Astrocyte of the spinal cord (primary cell): Measurements from ENCODE around the gene POU6F1.

ENCODE experiments used
- DNase-seq: peaks from one replicate; pipeline ENCODE4 v3.0.0; 2011; ENCODE audit warnings: low read depth, low spot score
- H3K4me3 ChIP-seq: 2 replicates; pipeline ENCODE4 v1.5.1; 2011; ENCODE audit warnings: low read depth, mild to moderate bottlenecking, low read length, moderate library complexity
- in situ Hi-C: cut with HindIII; loops from 2 replicates; pipeline ENCODE4 v1.10.0; 2017; ENCODE audit warnings: low sequenced_read_pairs
- TF ChIP-seq, protein P1 (sequence below): IDR thresholded peaks from 2 replicates; pipeline ENCODE4 v1.5.1; 2012; ENCODE audit warnings: low read depth, mild to moderate bottlenecking, low read length, inconsistent platforms

Gene POU6F1

DNA sequence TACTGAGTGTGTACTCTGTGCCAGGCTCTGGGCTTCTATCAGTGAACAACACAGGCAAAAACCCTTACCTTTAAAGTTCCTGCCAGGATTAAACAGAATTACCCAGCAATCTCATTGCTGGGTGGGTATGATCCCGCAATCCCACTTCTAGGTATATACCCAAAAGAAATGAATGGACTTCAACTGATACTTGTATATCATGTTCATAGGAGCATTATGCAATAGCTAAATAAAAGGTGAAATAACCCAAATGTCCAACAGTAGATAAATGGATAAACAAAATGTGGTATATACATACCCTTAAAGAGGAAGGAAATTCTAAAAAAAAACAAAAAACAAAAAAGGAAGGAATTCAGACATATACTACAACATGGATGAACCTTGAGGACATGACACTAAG lies 35.4 kb upstream of the POU6F1 start:
- H3K4me3 ChIP-seq, result no peak overlapping the region
- TF ChIP-seq, protein P1, sequence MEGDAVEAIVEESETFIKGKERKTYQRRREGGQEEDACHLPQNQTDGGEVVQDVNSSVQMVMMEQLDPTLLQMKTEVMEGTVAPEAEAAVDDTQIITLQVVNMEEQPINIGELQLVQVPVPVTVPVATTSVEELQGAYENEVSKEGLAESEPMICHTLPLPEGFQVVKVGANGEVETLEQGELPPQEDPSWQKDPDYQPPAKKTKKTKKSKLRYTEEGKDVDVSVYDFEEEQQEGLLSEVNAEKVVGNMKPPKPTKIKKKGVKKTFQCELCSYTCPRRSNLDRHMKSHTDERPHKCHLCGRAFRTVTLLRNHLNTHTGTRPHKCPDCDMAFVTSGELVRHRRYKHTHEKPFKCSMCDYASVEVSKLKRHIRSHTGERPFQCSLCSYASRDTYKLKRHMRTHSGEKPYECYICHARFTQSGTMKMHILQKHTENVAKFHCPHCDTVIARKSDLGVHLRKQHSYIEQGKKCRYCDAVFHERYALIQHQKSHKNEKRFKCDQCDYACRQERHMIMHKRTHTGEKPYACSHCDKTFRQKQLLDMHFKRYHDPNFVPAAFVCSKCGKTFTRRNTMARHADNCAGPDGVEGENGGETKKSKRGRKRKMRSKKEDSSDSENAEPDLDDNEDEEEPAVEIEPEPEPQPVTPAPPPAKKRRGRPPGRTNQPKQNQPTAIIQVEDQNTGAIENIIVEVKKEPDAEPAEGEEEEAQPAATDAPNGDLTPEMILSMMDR, result no peak
- in situ Hi-C loops, result no loop called here
- no peak for DNase-seq

DNA sequence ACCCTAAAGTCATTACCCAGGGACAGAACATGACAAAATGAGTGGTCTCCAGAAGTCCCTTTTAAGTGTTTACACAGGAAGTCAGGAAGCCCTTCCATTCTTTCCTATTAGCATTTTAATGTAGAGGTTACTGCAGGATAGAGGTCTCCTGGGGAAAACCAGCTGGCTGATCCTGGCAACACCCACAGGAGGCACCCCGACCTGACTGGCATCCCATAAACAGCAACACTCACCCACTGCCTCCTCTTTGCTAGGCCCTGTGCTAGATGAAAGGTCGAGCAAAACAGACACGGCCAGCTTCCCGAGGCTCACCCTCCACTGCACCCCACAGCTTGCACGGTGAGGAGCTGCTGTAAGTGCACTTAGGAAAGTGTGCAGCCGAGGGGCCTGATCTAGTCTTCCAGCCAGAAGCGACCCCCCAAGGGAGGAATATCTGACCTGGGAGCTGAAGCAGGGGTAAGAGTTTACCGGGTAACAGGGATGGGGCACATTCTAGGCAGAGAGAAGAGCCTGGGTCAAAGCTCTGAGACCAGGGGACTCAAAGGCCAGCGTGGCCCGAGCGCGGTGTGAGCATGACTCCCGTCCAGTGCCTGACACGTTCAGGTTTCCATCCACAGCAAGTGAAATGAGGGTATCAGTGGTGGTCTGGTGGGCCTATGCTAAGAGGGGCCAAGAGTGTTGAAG lies 29.8 kb upstream of the POU6F1 start:
- in situ Hi-C loops, result no loop called here
- no peak for DNase-seq
- TF ChIP-seq, protein P1, result no peak
- H3K4me3 ChIP-seq, result no peak overlapping the region

DNA sequence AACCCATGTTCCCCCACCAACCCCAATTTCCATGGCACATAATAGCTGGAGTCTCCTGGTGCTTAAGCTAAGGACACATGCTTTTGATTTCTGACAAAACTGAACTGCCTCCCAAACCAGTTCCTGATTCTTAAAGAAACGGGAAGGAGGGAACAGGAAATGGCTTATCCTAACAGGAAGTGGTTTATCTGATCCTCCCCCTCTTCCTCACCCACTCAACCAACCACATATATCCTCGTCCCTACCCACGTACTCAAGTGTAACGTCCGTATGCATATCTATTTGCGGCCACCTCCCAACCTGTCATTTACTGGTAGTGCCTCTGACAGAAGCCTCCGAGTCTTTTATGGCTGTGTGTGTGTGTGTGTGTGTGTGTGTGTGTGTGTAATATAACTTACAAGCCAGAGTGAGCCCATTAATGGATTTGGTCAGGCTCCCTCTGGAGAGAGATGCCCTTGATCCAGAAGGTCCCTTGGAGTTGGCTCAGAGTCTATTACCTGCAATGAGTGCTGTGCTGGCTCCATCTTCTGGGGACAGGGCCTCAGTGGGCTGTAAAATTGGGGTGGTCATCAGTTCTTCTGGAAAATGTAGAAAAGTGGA lies 28.5 kb upstream of the POU6F1 start:
- H3K4me3 ChIP-seq, result no peak overlapping the region

DNA sequence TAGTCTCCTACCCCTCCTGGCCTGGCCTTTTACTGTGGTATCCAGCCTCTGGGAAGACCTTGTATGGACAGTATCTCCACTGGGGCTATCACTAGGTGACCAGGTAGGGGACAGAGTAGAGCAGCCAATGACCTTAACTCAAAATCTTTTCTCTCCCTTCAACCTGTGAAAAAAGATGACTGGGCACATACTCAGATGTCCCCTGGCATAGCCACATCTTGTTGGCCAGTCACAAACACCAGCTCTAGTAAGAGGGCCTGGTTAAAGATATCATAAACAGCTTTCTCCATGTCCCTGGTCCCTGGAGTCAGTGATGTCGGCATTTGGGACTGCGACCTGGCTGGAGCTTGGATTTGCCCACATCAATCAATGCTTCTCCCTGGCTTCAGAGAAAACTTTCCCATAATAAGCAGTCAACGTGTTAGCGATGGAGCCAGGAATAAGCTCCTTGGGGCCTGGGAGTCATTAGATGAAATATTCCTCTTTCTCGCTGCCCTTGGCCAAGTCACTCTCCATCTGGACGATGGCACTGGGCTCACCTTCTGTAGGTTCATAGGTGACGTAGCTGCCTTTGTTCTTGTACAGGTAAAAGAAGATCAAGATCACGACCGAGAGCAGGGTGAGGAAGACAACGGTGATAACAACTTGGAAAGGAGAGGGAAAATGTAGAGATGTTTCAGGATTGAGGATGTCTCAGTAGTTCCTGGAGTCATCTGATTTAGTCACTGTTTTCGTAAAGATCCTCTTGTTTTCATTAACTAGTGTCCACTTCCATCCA lies 27.8 kb upstream of the POU6F1 start:
- in situ Hi-C loops, result no loop called here
- H3K4me3 ChIP-seq, result no peak overlapping the region
- TF ChIP-seq, protein P1, result no peak
- DNase-seq, result no peak

More for the DNA sequence above, 28.5 kb upstream of the POU6F1 start:
- in situ Hi-C loops, result no loop called here
- TF ChIP-seq, protein P1, result no peak
- no peak for DNase-seq

DNA sequence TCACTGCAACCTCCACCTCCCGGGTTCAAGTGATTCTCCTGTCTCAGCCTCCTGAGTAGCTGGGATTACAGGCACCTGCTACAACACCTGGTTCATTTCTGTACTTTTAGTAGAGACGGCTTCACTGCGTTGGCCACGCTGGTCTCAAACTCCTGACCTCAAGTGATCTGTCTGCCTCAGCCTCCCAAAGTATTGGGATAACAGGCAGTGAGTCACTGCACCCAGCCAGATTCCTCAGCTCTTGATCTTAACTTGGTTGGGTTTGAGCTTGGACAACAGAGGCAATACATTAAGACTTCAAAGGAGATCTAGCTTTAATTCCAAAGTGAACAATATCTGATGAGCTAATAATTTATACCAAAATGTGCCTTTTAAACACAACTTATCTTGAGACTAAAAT lies 26.4 kb upstream of the POU6F1 start:
- TF ChIP-seq, protein P1, result no peak
- DNase-seq, result no peak
- H3K4me3 ChIP-seq, result no peak overlapping the region
- in situ Hi-C loops, result no loop called here

DNA sequence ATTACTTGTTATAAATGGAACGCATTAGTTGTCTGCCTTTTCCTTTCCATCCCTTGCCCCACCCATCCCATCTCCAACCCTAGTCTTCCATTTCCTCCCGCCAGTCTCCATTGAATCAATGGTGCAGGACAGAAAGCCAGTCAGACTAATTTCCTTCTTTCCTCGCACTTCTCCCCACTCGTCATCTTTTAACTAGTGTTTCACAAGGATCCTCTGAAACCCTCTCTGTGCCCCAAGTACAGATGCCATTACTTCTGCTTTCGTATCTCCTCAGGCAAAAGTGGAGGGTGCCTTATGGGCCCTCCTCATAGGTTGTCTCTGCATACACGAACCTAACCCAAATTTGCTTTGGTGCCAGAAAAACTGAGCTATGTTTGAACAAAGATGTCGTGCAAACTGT lies 25.0 kb upstream of the POU6F1 start:
- no peak overlapping the region for H3K4me3 ChIP-seq
- in situ Hi-C loops, result no loop called here
- TF ChIP-seq, protein P1, result no peak
- no peak for DNase-seq
